Fibroblast of pulmonary artery (primary cell): ENCODE data around the gene POLR3B.

Experiments
- DNase-seq: peaks from one replicate; pipeline ENCODE4 v3.0.0-alpha.2; 2010; ENCODE audit warnings: low read depth
- H3K4me3 ChIP-seq: replicated peaks from 2 replicates; pipeline ENCODE4 v1.5.1; 2011; ENCODE audit warnings: low read depth, mild to moderate bottlenecking, control low read depth, low read length, moderate library complexity
- CTCF ChIP-seq: IDR thresholded peaks from 2 replicates; pipeline ENCODE4 v1.5.1; 2011; ENCODE audit warnings: mild to moderate bottlenecking, control low read depth, low read length, inconsistent platforms; ENCODE audit errors: missing control alignments

POLR3B gene

GRCh38 chr12:106315523-106315922 lies 42.0 kb upstream of the POLR3B start:
- no peak overlapping the region for H3K4me3 ChIP-seq
- no peak for DNase-seq
- TF ChIP-seq CTCF: no peak

- H3K4me3 ChIP-seq: no peak overlapping the region
- no peak for TF ChIP-seq CTCF
- DNase-seq: no peak
Measured at GRCh38 chr12:106317406-106318082, 40.0 kb upstream of the POLR3B start.

- no peak for DNase-seq
- no peak overlapping the region for H3K4me3 ChIP-seq
- TF ChIP-seq CTCF: no peak
Measured at GRCh38 chr12:106321139-106321850, 36.3 kb upstream of the POLR3B start.

- no peak overlapping the region for H3K4me3 ChIP-seq
- no peak for TF ChIP-seq CTCF
- DNase-seq: no peak
Measured at GRCh38 chr12:106323537-106323936, 34.0 kb upstream of the POLR3B start.

- TF ChIP-seq CTCF: no peak
- DNase-seq: no peak
- H3K4me3 ChIP-seq: no peak overlapping the region
Measured at GRCh38 chr12:106327309-106327869, 30.2 kb upstream of the POLR3B start.

- DNase-seq: no peak
- no peak for TF ChIP-seq CTCF
- no peak overlapping the region for H3K4me3 ChIP-seq
Measured at GRCh38 chr12:106328735-106329134, 28.8 kb upstream of the POLR3B start.
